HepG2 (cell line): ENCODE data around the gene MORN1.

Source experiments
- CHD4 ChIP-seq: fragments of 200-600 bp; sonication (generic); IDR thresholded peaks from 2 replicates; pipeline ENCODE4 v1.7.0; 2017; ENCODE audit warnings: mild to moderate bottlenecking, low read length, borderline replicate concordance
- DNMT1 ChIP-seq: sonication (generic); formaldehyde crosslinking; IDR thresholded peaks from 2 replicates; pipeline ENCODE4 v1.5.1; 2020; ENCODE audit warnings: mild to moderate bottlenecking, missing genetic modification reagents
- EZH2 ChIP-seq: conservative IDR thresholded peaks from 2 replicates; pipeline ENCODE4 v1.6.1; 2012; ENCODE audit warnings: mild to moderate bottlenecking, low read depth, low read length, moderate library complexity
- KDM3A ChIP-seq: IDR thresholded peaks from 2 replicates; pipeline ENCODE4 v1.6.1; 2018; ENCODE audit warnings: low read depth, missing compliant biosample characterization
- POLR2A ChIP-seq, 2 experiments: IDR thresholded peaks; 2 replicates each; pipeline ENCODE4 v1.6.1; 2011; ENCODE audit warnings: low read depth in 2 of 2, low read length in 2 of 2, mild to moderate bottlenecking in 1 of 2, moderate library complexity in 1 of 2; ENCODE audit not compliant: insufficient read depth in 1 of 2
- RXRA ChIP-seq: sonication (generic); formaldehyde crosslinking; IDR thresholded peaks from 2 replicates; pipeline ENCODE4 v1.5.1; 2020; ENCODE audit warnings: missing genetic modification reagents
- SIX4 ChIP-seq: sonication (generic); formaldehyde crosslinking; IDR thresholded peaks from 2 replicates; pipeline ENCODE4 v1.4.0; 2020; ENCODE audit warnings: missing genetic modification reagents
- ZBTB7A ChIP-seq: sonication (generic); formaldehyde crosslinking; IDR thresholded peaks from 2 replicates; pipeline ENCODE4 v1.8.0; 2022; ENCODE audit warnings: mild to moderate bottlenecking, missing genetic modification reagents
- ZFP41 ChIP-seq: sonication (generic); formaldehyde crosslinking; IDR thresholded peaks from 2 replicates; pipeline ENCODE4 v1.4.0; 2020; ENCODE audit warnings: mild to moderate bottlenecking, missing genetic modification reagents, borderline replicate concordance
- ZNF143 ChIP-seq: sonication (generic); formaldehyde crosslinking; IDR thresholded peaks from 2 replicates; pipeline ENCODE4 v1.4.0; 2020; ENCODE audit warnings: missing genetic modification reagents
- ZNF253 ChIP-seq: sonication (generic); formaldehyde crosslinking; IDR thresholded peaks from 2 replicates; pipeline ENCODE4 v1.8.0; 2022; ENCODE audit warnings: mild to moderate bottlenecking, missing genetic modification reagents, borderline replicate concordance
- TF ChIP-seq, protein P1 (sequence below): sonication (generic); formaldehyde crosslinking; IDR thresholded peaks from 2 replicates; pipeline ENCODE4 v1.4.0; 2020; ENCODE audit warnings: missing genetic modification reagents, borderline replicate concordance
- TF ChIP-seq, protein P2 (sequence below): sonication (generic); formaldehyde crosslinking; IDR thresholded peaks from 2 replicates; pipeline ENCODE4 v1.8.1; 2023; ENCODE audit warnings: mild to moderate bottlenecking, missing genetic modification reagents, borderline replicate concordance
- TF ChIP-seq, protein P3 (sequence below): sonication (generic); formaldehyde crosslinking; IDR thresholded peaks from 2 replicates; pipeline ENCODE4 v1.4.0; 2020; ENCODE audit warnings: missing genetic modification reagents

DNA sequence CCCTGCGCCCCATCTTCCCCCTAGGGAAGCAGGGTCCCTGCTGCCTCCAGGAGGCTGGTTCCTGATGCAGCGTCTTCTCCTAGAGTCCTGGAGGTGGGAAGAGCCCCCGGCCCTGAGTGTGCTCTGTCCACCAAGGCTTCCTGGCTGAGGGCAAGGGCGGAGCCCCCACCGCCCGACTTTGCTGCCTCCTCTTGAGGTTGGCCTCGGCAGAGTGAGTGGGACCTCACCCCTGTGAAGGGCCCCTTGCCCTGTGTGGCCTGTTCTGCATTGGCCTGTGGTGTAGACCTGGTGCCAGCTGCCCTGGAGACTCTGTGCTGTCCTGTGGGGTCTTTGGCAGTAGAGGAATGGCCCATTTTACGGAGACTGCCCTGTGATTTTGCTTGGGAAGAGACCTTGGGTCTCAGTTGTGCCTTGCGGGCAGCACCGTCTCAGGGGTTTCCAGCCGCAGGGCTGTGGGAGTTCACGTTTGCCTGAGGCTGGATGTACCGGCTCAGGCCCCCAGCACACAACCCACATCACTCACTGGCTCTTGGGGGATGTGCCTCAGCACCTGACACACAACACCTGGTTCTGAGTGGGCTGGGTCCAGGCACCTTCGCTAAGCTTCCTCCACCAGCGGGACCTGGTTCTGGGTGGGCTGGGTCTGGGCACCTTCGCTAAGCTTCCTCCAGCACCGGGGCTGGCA is 89.6 kb downstream of the MORN1 start:
- no peak for TF ChIP-seq CHD4
- TF ChIP-seq, protein P1, sequence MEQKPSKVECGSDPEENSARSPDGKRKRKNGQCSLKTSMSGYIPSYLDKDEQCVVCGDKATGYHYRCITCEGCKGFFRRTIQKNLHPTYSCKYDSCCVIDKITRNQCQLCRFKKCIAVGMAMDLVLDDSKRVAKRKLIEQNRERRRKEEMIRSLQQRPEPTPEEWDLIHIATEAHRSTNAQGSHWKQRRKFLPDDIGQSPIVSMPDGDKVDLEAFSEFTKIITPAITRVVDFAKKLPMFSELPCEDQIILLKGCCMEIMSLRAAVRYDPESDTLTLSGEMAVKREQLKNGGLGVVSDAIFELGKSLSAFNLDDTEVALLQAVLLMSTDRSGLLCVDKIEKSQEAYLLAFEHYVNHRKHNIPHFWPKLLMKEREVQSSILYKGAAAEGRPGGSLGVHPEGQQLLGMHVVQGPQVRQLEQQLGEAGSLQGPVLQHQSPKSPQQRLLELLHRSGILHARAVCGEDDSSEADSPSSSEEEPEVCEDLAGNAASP (CRISPR knock-in tag) = no peak
- TF ChIP-seq POLR2A (IDR thresholded peaks at IDR 0.05; ENCODE audit: insufficient read depth in 1 of 2, low read depth in 2 of 2, low read length in 2 of 2) = no peak
- TF ChIP-seq ZNF143 (CRISPR knock-in tag) = no peak
- no peak for TF ChIP-seq EZH2
- TF ChIP-seq KDM3A (CRISPR knock-in tag) = no peak
- no peak for TF ChIP-seq RXRA (CRISPR knock-in tag)
- TF ChIP-seq ZBTB7A (CRISPR knock-in tag) = no peak
- no peak for TF ChIP-seq ZFP41 (CRISPR knock-in tag)
- TF ChIP-seq SIX4 = no peak
- no peak for TF ChIP-seq ZNF253 (CRISPR knock-in tag)
- TF ChIP-seq, protein P2, sequence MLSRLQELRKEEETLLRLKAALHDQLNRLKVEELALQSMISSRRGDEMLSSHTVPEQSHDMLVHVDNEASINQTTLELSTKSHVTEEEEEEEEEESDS (CRISPR knock-in tag) = no peak
- TF ChIP-seq DNMT1 (CRISPR knock-in tag) = no peak
- TF ChIP-seq, protein P3, sequence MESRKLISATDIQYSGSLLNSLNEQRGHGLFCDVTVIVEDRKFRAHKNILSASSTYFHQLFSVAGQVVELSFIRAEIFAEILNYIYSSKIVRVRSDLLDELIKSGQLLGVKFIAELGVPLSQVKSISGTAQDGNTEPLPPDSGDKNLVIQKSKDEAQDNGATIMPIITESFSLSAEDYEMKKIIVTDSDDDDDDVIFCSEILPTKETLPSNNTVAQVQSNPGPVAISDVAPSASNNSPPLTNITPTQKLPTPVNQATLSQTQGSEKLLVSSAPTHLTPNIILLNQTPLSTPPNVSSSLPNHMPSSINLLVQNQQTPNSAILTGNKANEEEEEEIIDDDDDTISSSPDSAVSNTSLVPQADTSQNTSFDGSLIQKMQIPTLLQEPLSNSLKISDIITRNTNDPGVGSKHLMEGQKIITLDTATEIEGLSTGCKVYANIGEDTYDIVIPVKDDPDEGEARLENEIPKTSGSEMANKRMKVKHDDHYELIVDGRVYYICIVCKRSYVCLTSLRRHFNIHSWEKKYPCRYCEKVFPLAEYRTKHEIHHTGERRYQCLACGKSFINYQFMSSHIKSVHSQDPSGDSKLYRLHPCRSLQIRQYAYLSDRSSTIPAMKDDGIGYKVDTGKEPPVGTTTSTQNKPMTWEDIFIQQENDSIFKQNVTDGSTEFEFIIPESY (CRISPR knock-in tag) = no peak
